Bronchial epithelial cell (primary cell): ENCODE results near the gene AHCY. TPM values are rescaled to one million over a fixed set of nuclear protein-coding genes. Genes with fewer than 3 reads are reported as not detected.
A peak's percentile ranks its signal among the peaks of the same experiment; 100 is the strongest.
"Not testable (repeated sequence)": the region's sequence is repeated elsewhere in the genome, so short reads cannot be mapped to it uniquely, and the experiment has no call there.

ENCODE experiments used
- DNase-seq: peaks from one replicate; pipeline ENCODE4 v3.0.0-alpha.2; 2010; ENCODE audit warnings: low read depth
- FAIRE-seq: peaks from 2 replicates; lab custom pipeline; 2011; peaks lifted over from hg19 to GRCh38; lab: Jason Lieb, UNC
- H3K27me3 ChIP-seq: 2 replicates; pipeline ENCODE4 v1.5.1; 2011; ENCODE audit warnings: low read length; ENCODE audit not compliant: control insufficient read depth, insufficient read depth
- H3K36me3 ChIP-seq: 2 replicates; pipeline ENCODE4 v1.5.1; 2011; ENCODE audit warnings: low read length; ENCODE audit not compliant: control insufficient read depth, insufficient read depth
- H3K4me3 ChIP-seq: 2 replicates; pipeline ENCODE4 v1.5.1; 2011; ENCODE audit warnings: mild to moderate bottlenecking, low read depth, low read length, control low read depth
- CTCF ChIP-seq: IDR thresholded peaks from 2 replicates; pipeline ENCODE4 v1.5.1; 2011; ENCODE audit warnings: mild to moderate bottlenecking, moderate library complexity, low read length, control low read depth, inconsistent platforms; ENCODE audit not compliant: insufficient read depth, severe bottlenecking
- total RNA-seq: library from RNA; depleted of rRNA; stranded (reverse); fragments of >200 nt; gene quantifications from 2 replicates; pipeline ENCODE4 v1.2.1, GENCODE V29; 2014

AHCY gene
- total RNA-seq, 1 donor from 2014 or later = 278 TPM

GRCh38 chr20:34344238-34344637, 41.1 kb upstream of the AHCY start:
- FAIRE-seq = no peak
- no peaks in the 10 kb centered on the region for H3K27me3 ChIP-seq
- DNase-seq = no peak
- TF ChIP-seq CTCF = no peak
- no peaks in the 10 kb centered on the region for H3K36me3 ChIP-seq
- no peak overlapping the region for H3K4me3 ChIP-seq

GRCh38 chr20:34343458-34344211, 40.5 kb upstream of the AHCY start:
- Histone ChIP-seq H3K27me3 (no peaks in the 10 kb centered on the region), H3K36me3 (no peaks in the 10 kb centered on the region), H3K4me3 (no peak overlapping the region)
- DNase-seq (no peak), FAIRE-seq (no peak)
- TF ChIP-seq CTCF = no peak

GRCh38 chr20:34341199-34341598, 38.0 kb upstream of the AHCY start:
- H3K27me3 ChIP-seq, FAIRE-seq, DNase-seq, H3K4me3 ChIP-seq, H3K36me3 ChIP-seq: not testable (repeated sequence)

GRCh38 chr20:34340726-34341125, 37.6 kb upstream of the AHCY start:
- not testable (repeated sequence) for H3K27me3 ChIP-seq, H3K36me3 ChIP-seq, H3K4me3 ChIP-seq, FAIRE-seq
- peak; percentile 56 for DNase-seq

- FAIRE-seq (no peak), DNase-seq (no peak)
- no peaks in the 10 kb centered on the region for H3K27me3 ChIP-seq
- no peak for TF ChIP-seq CTCF
- H3K36me3 ChIP-seq = no peaks in the 10 kb centered on the region
- H3K4me3 ChIP-seq = no peak overlapping the region
Measured at GRCh38 chr20:34337982-34338726, 35.0 kb upstream of the AHCY start.

- no peak overlapping the region for H3K4me3 ChIP-seq
- no peak for DNase-seq
- H3K36me3 ChIP-seq = no peaks in the 10 kb centered on the region
- no peak for TF ChIP-seq CTCF
- no peak for FAIRE-seq
- H3K27me3 ChIP-seq = no peaks in the 10 kb centered on the region
Measured at GRCh38 chr20:34337544-34337943, 34.4 kb upstream of the AHCY start.
